ENCODE data around the gene MAPK11.

- TF ChIP-seq POLR2A (IDR thresholded peaks at IDR 0.05; ENCODE audit: low read length) (no peak), GATA1 (IDR thresholded peaks at IDR 0.05; ENCODE audit: low read depth, low read length) (no peak)
Measured at GRCh38 chr22:50268655-50269113, 1.5 kb downstream of the MAPK11 start.
